ENCODE data around the gene COMTD1. TPM values are rescaled to one million over a fixed set of nuclear protein-coding genes. Genes with fewer than 3 reads are reported as not detected.

The COMTD1 gene
- total RNA-seq, 1 donor from 2014 or later: 8.9 TPM

DNA sequence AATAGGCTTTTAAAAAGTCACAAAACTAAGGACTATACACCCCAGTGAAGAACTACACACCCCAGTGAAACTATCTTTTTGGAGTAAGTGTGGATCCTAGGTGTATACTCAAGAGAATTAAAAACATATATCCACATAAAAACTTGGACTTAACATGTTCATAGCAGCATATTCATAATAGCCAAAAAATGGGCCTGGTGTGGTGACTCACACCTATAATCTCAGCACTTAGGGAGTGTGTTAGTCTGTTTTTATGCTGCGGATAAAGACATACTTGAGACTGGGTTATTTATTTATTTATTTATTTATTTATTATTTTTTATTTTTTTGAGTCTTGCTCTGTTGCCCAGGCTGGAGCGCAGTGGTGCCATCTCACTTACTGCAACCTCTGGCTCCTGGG lies 19.0 kb upstream of the COMTD1 start:
- Mint-ChIP-seq H3K9me3 (ENCODE audit: unreplicated experiment) (peaks cover 14% of the 10 kb centered on the region), H3K27me3 (ENCODE audit: unreplicated experiment) (peaks cover 3% of the 10 kb centered on the region), H3K4me1 (ENCODE audit: unreplicated experiment) (no peaks in the 10 kb centered on the region), H3K27ac (ENCODE audit: unreplicated experiment) (no peak overlapping the region), H3K4me3 (ENCODE audit: unreplicated experiment) (no peak overlapping the region), H3K36me3 (ENCODE audit: low read depth, unreplicated experiment) (peaks cover 5% of the 10 kb centered on the region)
- DNase-seq (ENCODE audit: low spot score): no peak
- TF ChIP-seq, protein P1, sequence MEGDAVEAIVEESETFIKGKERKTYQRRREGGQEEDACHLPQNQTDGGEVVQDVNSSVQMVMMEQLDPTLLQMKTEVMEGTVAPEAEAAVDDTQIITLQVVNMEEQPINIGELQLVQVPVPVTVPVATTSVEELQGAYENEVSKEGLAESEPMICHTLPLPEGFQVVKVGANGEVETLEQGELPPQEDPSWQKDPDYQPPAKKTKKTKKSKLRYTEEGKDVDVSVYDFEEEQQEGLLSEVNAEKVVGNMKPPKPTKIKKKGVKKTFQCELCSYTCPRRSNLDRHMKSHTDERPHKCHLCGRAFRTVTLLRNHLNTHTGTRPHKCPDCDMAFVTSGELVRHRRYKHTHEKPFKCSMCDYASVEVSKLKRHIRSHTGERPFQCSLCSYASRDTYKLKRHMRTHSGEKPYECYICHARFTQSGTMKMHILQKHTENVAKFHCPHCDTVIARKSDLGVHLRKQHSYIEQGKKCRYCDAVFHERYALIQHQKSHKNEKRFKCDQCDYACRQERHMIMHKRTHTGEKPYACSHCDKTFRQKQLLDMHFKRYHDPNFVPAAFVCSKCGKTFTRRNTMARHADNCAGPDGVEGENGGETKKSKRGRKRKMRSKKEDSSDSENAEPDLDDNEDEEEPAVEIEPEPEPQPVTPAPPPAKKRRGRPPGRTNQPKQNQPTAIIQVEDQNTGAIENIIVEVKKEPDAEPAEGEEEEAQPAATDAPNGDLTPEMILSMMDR (IDR thresholded peaks at IDR 0.05; ENCODE audit: unreplicated experiment): no peak

DNA sequence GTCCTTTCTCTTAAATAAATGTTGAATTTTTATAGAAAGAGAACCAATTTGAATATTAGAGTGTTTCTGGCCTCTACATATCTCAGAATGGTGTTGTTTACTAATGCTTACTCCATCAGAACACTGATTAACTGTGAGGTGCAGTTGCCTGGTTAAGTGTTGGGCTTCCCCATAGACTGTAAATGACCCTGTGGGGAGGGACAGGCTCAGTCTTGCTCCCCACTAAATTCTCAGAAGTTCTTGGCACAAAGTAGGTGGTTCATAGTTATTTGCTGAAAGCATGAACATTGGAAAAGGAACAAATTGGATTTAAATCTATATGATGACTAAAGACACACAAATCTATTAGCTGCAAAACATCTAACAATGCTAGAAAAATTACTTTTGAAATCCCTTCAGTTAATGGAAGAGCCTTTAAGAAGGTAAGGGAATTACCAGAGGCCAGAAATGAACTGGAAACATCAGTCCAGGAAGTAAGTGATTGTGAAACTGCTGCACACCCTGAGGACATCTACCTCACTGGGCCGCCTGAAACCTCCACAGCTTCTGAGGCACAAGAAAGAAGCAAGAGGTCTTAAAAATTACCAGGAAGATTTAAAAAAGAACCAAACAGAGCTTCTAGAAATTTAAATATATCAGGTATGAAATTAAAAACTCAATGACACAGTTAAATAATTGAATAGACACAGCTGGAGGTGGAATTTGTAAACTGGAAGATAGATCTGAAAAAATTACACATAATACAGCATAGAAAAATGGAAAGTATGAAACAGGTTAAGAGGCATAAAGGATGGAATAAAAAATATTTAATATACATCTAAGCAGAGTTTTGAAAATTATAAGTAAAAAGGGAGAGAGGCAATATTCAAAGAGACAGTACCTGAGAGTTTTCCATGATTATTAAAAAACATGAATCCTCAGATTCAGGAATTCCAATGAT lies 17.8 kb upstream of the COMTD1 start:
- Mint-ChIP-seq H3K27ac (ENCODE audit: unreplicated experiment) (no peak overlapping the region), H3K4me1 (ENCODE audit: unreplicated experiment) (no peaks in the 10 kb centered on the region), H3K36me3 (ENCODE audit: low read depth, unreplicated experiment) (peaks cover 5% of the 10 kb centered on the region), H3K27me3 (ENCODE audit: unreplicated experiment) (peaks cover 3% of the 10 kb centered on the region), H3K4me3 (ENCODE audit: unreplicated experiment) (no peak overlapping the region), H3K9me3 (ENCODE audit: unreplicated experiment) (peaks cover 14% of the 10 kb centered on the region)
- no peak for DNase-seq (ENCODE audit: low spot score)
- TF ChIP-seq, protein P1 (IDR thresholded peaks at IDR 0.05; ENCODE audit: unreplicated experiment): no peak

GRCh38 chr10:75250934-75251333 lies 15.2 kb upstream of the COMTD1 start:
- TF ChIP-seq, protein P1 (IDR thresholded peaks at IDR 0.05; ENCODE audit: unreplicated experiment): no peak
- H3K27me3 Mint-ChIP-seq (ENCODE audit: unreplicated experiment): peaks cover 3% of the 10 kb centered on the region

GRCh38 chr10:75247797-75248196 lies 12.0 kb upstream of the COMTD1 start:
- Mint-ChIP-seq H3K9me3 (ENCODE audit: unreplicated experiment) (no peaks in the 10 kb centered on the region), H3K27me3 (ENCODE audit: unreplicated experiment) (peaks cover 4% of the 10 kb centered on the region), H3K27ac (ENCODE audit: unreplicated experiment) (no peak overlapping the region), H3K4me3 (ENCODE audit: unreplicated experiment) (no peak overlapping the region), H3K4me1 (ENCODE audit: unreplicated experiment) (no peaks in the 10 kb centered on the region), H3K36me3 (ENCODE audit: low read depth, unreplicated experiment) (peaks cover 5% of the 10 kb centered on the region)
- TF ChIP-seq, protein P1 (IDR thresholded peaks at IDR 0.05; ENCODE audit: unreplicated experiment): no peak
- no peak for DNase-seq (ENCODE audit: low spot score)

More at GRCh38 chr10:75250934-75251333, 15.2 kb upstream of the COMTD1 start:
- Mint-ChIP-seq H3K4me1 (ENCODE audit: unreplicated experiment) (no peaks in the 10 kb centered on the region), H3K36me3 (ENCODE audit: low read depth, unreplicated experiment) (peaks cover 5% of the 10 kb centered on the region), H3K9me3 (ENCODE audit: unreplicated experiment) (peaks cover 14% of the 10 kb centered on the region), H3K27ac (ENCODE audit: unreplicated experiment) (no peak overlapping the region), H3K4me3 (ENCODE audit: unreplicated experiment) (no peak overlapping the region)
- no peak for DNase-seq (ENCODE audit: low spot score)

GRCh38 chr10:75246506-75246905 lies 10.7 kb upstream of the COMTD1 start:
- H3K27me3 Mint-ChIP-seq (ENCODE audit: unreplicated experiment): peaks cover 4% of the 10 kb centered on the region
- no peak overlapping the region for H3K4me3 Mint-ChIP-seq (ENCODE audit: unreplicated experiment)
- H3K4me1 Mint-ChIP-seq (ENCODE audit: unreplicated experiment): no peaks in the 10 kb centered on the region
- DNase-seq (ENCODE audit: low spot score): no peak
- H3K27ac Mint-ChIP-seq (ENCODE audit: unreplicated experiment): no peak overlapping the region
- no peaks in the 10 kb centered on the region for H3K9me3 Mint-ChIP-seq (ENCODE audit: unreplicated experiment)
- no peaks in the 10 kb centered on the region for H3K36me3 Mint-ChIP-seq (ENCODE audit: low read depth, unreplicated experiment)
- TF ChIP-seq, protein P1 (IDR thresholded peaks at IDR 0.05; ENCODE audit: unreplicated experiment): no peak

All from endothelial cell (in vitro differentiated cells).